Measurements from ENCODE around the gene PAEP.
"Not testable (repeated sequence)": the region's sequence is repeated elsewhere in the genome, so short reads cannot be mapped to it uniquely, and the experiment has no call there.

- TF ChIP-seq POLR2A, CTCF (IDR thresholded peaks at IDR 0.05): not testable (repeated sequence)
Observed at GRCh38 chr9:135549478-135550343, 11.8 kb upstream of the PAEP start.

All from body of pancreas (tissue), 4 donors.